Neural crest cell (in vitro differentiated cells): ENCODE data around the gene TMEM17. TPM values are rescaled to one million over a fixed set of nuclear protein-coding genes. Genes with fewer than 3 reads are reported as not detected.
"Not testable (repeated sequence)": the region's sequence is repeated elsewhere in the genome, so short reads cannot be mapped to it uniquely, and the experiment has no call there.

ENCODE experiments used
- DNase-seq: peaks from one replicate; pipeline ENCODE4 v3.0.0; 2021; ENCODE audit warnings: low read depth, mixed read lengths, low spot score
- H3K27ac Mint-ChIP-seq: one replicate; pipeline ENCODE4 v1.8.0; 2021; ENCODE audit warnings: mild to moderate bottlenecking, mixed read lengths; ENCODE audit not compliant: unreplicated experiment
- H3K27me3 Mint-ChIP-seq: 2 replicates; pipeline ENCODE4 v1.8.0; 2021; ENCODE audit warnings: low read depth, mild to moderate bottlenecking, mixed read lengths
- H3K36me3 Mint-ChIP-seq: 2 replicates; pipeline ENCODE4 v1.8.0; 2021; ENCODE audit warnings: low read depth, mild to moderate bottlenecking, mixed read lengths
- H3K4me1 Mint-ChIP-seq: 2 replicates; pipeline ENCODE4 v1.8.0; 2021; ENCODE audit warnings: mixed read lengths
- H3K4me3 Mint-ChIP-seq: one replicate; pipeline ENCODE4 v1.8.0; 2021; ENCODE audit warnings: mild to moderate bottlenecking, mixed read lengths
- H3K9me3 Mint-ChIP-seq: 2 replicates; pipeline ENCODE4 v1.8.0; 2021; ENCODE audit warnings: mixed read lengths
- CTCF ChIP-seq: fragments of 200-600 bp; sonication (generic); conservative IDR thresholded peaks from 2 replicates; pipeline ENCODE4 v1.5.0; 2021; ENCODE audit warnings: antibody characterized with exemption, mild to moderate bottlenecking
- total RNA-seq: library from RNA; stranded (reverse); gene quantifications from 2 replicates; pipeline ENCODE4 v1.2.1, GENCODE V29; 2021

TMEM17 gene
- total RNA-seq, 1 donor from 2014 or later, result 3.1 TPM

DNA sequence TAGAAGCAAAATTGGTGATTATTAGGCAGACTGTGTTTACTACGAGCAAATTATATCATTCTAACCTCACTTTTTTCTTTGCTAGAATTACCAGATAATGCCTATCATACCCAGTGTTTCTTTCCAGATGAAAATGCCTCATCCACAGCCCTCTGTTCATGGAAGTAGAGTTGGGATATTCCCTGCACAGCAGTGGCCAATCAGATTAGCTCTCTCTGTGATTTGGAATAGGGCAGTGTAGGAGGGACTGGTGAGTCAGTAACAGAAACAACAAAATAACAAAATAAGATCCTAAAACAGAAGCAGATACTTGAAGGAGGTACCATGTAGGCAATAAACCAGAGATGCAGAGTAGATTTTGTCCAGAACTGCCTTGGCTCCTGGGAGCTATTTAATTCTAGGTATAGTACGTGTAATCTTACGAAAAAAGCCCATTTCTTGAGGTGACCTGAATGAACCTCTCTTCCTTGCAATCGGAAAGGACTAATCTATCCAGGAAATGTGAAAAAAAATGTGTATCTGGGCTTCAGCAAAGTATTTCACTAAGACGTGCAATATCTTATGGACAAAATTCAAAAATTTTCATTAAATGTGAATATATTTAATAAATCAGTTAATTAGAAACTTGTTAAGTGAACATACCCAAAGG lies 18.4 kb upstream of the TMEM17 start:
- Mint-ChIP-seq H3K9me3 (peaks cover 5% of the 10 kb centered on the region), H3K27ac (no peak overlapping the region), H3K36me3 (no peaks in the 10 kb centered on the region), H3K4me1 (peaks cover 28% of the 10 kb centered on the region), H3K27me3 (no peaks in the 10 kb centered on the region), H3K4me3 (no peak overlapping the region)
- TF ChIP-seq CTCF, result no peak
- no peak for DNase-seq

GRCh38 chr2:62521061-62521460 lies 15.1 kb upstream of the TMEM17 start:
- H3K27ac Mint-ChIP-seq, DNase-seq, H3K4me1 Mint-ChIP-seq, H3K27me3 Mint-ChIP-seq, H3K4me3 Mint-ChIP-seq, H3K36me3 Mint-ChIP-seq: not testable (repeated sequence)
- H3K9me3 Mint-ChIP-seq, result peaks cover 12% of the 10 kb centered on the region

DNA sequence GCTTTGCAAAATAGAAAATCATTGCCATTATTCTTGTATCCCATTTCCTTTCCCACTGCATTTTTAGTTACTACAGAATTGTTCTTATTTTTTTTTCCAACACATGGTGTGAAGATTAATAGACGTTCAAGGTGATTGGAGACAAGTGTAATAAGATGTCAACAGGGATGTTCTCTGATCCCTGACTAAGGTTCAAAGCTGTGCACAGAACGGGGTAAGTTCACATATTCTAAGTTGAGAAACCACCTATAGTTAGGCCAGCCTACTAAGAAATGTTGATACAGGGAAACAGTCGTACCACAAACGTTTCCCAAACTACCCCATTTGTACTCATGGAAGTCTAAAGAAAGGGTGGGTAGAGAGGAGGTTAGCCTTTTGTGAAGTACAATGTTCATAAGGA lies 6.4 kb upstream of the TMEM17 start:
- DNase-seq, result no peak
- Mint-ChIP-seq H3K36me3 (no peaks in the 10 kb centered on the region), H3K27ac (no peak overlapping the region), H3K27me3 (no peaks in the 10 kb centered on the region), H3K4me1 (peaks cover 3% of the 10 kb centered on the region), H3K4me3 (no peak overlapping the region), H3K9me3 (peaks cover 4% of the 10 kb centered on the region)
- no peak for TF ChIP-seq CTCF

DNA sequence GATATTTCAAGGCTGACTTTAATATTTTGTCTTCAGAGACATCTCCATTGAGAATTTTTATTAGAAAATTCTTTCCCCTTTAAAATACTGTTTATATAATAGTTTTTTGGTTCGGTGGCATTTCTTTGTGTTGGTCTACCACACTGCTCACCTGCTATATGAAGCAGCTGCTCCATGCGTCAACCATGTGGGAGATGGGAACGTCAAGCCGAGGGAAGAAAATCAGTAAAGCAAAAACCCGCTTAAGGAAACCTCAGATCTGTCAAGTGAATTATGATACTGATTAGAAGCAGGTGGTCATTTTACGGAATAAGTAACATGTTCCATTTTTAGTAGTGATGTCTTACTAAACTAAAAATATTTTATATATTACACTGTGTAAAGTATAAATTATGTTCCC lies 5.6 kb upstream of the TMEM17 start:
- TF ChIP-seq CTCF, result no peak
- Mint-ChIP-seq H3K4me1 (peaks cover 4% of the 10 kb centered on the region), H3K27me3 (no peaks in the 10 kb centered on the region), H3K4me3 (no peak overlapping the region), H3K36me3 (no peaks in the 10 kb centered on the region), H3K27ac (no peak overlapping the region), H3K9me3 (no peaks in the 10 kb centered on the region)
- no peak for DNase-seq

DNA sequence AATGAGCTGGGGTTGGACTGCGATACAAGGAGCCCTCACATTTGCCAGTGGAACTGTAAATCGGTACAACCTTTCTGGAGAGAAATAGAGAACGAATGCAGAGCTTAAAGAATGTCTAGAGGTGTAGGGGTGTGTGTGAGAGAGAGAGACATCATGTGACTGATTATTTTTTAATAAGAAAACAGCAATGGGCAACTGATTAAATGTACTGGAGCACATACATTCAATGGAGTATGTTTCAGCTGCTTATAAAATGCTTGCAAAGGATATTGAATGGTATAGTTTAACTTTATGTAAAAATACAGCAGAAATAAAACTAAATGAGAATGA lies 391 bp upstream of the TMEM17 start:
- Mint-ChIP-seq H3K36me3 (no peaks in the 10 kb centered on the region), H3K9me3 (no peaks in the 10 kb centered on the region), H3K27ac (peak overlapping the region; percentile 95), H3K4me1 (peaks cover 15% of the 10 kb centered on the region), H3K27me3 (no peaks in the 10 kb centered on the region), H3K4me3 (peak overlapping the region; percentile 88)
- no peak for TF ChIP-seq CTCF
- DNase-seq, result no peak

DNA sequence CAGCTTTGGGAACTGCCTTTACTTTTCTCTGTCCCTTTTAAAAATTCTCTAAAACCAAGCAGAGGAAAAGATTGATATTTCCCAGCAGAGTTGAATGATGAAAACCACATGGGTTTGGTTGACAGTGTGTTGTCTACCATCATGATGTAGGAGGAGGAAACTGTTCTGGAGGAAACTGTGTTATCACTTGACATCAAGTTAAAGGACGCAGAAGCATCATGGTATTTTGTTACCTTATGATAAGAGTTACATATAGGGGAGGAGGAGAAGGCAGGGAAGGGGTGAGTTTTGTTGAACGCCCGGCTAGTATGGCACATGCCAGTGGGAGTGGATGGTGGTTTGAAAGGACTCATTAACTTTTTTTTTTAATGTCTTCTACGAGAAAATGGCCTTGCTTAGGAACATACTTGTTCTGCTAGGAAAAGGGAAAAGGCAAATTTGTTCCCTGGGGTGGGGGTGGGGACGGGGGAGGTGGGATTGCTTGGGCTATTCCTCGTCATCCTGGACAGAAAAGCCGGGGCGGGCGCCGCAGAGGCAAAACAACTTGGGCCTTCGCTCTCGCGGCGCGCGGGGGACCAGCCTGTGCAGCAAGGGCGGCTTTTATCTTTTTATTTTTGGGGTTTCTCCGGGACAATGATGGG lies 766 bp downstream of the TMEM17 start:
- H3K36me3 Mint-ChIP-seq, result no peaks in the 10 kb centered on the region
- peak overlapping the region; percentile 95 for H3K27ac Mint-ChIP-seq
- H3K27me3 Mint-ChIP-seq, result no peaks in the 10 kb centered on the region

More for the DNA sequence above, 766 bp downstream of the TMEM17 start:
- TF ChIP-seq CTCF, result no peak
- H3K9me3 Mint-ChIP-seq, result no peaks in the 10 kb centered on the region
- no peak for DNase-seq
- H3K4me3 Mint-ChIP-seq, result peak overlapping the region; percentile 88
- H3K4me1 Mint-ChIP-seq, result peaks cover 15% of the 10 kb centered on the region
